ENCODE results near the gene TMEM214. TPM values are rescaled to one million over a fixed set of nuclear protein-coding genes. Genes with fewer than 3 reads are reported as not detected.

TMEM214 gene
- total and polyA plus RNA-seq, 2 of the 8 experiments (the other 6 are each of a cell fraction or from before 2014, with no cell fraction given), result 49.7 to 71.0 TPM

GRCh38 chr2:27071277-27071989 lies 38.7 kb downstream of the TMEM214 start, which contains the start of gene OST4 (continued):
- TF ChIP-seq CHD7 (IDR thresholded peaks at IDR 0.05; ENCODE audit: insufficient replicate concordance, low read length) (no peak), TEAD4 (IDR thresholded peaks at IDR 0.05; ENCODE audit: low read depth, low read length) (no peak), BACH1 (IDR thresholded peaks at IDR 0.05; ENCODE audit: low read length) (no peak), USF2 (IDR thresholded peaks at IDR 0.05; ENCODE audit: low read length) (no peak), CTBP2 (IDR thresholded peaks at IDR 0.05; ENCODE audit: borderline replicate concordance, insufficient read depth, insufficient read length, low read length) (no peak), RXRA (IDR thresholded peaks at IDR 0.05; ENCODE audit: insufficient read depth, low read depth, low read length) (no peak), SP1 (IDR thresholded peaks at IDR 0.05; ENCODE audit: low read depth, low read length) (no peak), CEBPB (IDR thresholded peaks at IDR 0.05; ENCODE audit: low read depth, low read length) (no peak), HDAC2 (IDR thresholded peaks at IDR 0.05; ENCODE audit: borderline replicate concordance in 1 of 2, low read depth in 2 of 2, low read length in 2 of 2) (no peak)

Data from H1 (cell line).